HG03066 (cell line): ENCODE data around the gene LZTS2.

Source experiments
- ATAC-seq: cut with Tn5 transposase; IDR thresholded peaks from one replicate; pipeline ENCODE4 v1.9.1; 2021; ENCODE audit warnings: low read depth; ENCODE audit not compliant: unreplicated experiment

The LZTS2 gene

GRCh38 chr10:100997360-100998182 lies 2.0 kb upstream of the LZTS2 start:
- no peak for ATAC-seq

GRCh38 chr10:100998183-100998990 lies 1.2 kb upstream of the LZTS2 start:
- peak; percentile 21 for ATAC-seq

DNA sequence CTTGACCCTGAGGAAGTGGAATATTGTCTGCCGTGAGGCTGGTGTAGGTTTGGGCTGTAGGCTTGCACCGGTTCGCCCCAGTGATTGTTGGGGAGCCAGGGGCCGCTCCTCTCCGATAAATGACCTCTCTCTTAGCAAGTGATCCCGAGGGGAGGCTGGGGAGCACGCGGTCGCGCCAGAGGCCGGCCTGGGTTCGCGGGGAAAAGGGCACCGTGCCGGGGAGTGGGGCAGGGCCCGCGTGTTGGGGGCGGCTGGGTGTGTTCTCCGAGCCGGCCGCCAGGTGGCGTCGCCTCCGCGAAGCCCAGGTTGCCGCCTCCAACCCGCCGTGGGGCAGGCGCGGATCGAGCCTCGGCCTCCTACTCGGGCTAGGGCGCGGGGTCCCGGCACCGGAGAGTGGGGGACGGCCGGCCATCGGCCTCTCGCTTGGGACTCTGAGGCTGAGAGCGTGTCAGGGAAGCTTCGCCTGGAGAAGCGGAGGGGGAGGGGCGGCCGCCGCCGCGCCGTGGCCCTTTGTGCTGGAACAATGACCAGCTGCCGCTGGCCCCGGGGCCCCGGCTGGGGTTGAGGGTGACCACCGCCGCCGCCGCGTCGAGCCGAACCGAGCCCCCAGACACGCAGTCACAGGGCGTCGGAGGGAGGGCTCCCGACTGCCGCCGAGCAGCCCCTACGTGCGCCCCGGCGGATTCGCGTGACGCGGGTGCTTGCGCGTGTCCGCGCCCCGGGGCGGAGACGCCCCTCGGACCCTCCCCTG lies 442 bp upstream of the LZTS2 start:
- peak; percentile 45 for ATAC-seq

GRCh38 chr10:101000127-101000914 lies 713 bp downstream of the LZTS2 start:
- no peak for ATAC-seq

GRCh38 chr10:101000915-101001658 lies 1.5 kb downstream of the LZTS2 start:
- ATAC-seq, result no peak

DNA sequence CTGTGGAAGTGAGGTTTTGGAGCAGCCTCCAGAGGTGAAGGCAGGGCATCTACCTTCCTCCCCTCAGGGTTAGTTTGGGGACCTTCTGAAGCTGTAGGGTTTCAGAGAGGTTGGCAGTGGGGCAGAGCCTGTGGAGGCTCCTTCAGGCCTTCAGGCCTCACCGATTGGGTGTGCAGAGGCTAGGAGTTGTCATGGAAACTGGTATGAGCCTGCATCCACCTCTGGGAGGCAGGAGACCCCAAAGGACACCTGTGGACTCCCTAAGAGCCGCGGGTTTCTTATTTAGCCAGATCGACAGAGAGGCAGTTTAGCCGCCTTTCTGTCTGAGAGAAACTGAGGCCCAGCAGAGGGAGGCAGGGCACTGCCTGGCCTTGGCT lies 2.0 kb downstream of the LZTS2 start:
- no peak for ATAC-seq

DNA sequence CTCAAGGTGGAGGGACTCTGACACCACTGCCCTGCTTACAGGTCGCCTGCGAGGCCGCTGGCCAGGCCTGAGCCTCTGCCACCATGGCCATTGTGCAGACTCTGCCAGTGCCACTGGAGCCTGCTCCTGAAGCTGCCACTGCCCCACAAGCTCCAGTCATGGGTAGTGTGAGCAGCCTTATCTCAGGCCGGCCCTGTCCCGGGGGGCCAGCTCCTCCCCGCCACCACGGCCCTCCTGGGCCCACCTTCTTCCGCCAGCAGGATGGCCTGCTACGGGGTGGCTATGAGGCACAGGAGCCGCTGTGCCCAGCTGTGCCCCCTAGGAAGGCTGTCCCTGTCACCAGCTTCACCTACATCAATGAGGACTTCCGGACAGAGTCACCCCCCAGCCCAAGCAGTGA lies 2.8 kb downstream of the LZTS2 start:
- ATAC-seq, result no peak

- ATAC-seq, result no peak
Measured at GRCh38 chr10:101003639-101004206, 4.1 kb downstream of the LZTS2 start.

GRCh38 chr10:101005361-101005760 lies 5.8 kb downstream of the LZTS2 start:
- ATAC-seq, result no peak

GRCh38 chr10:101005869-101006567 lies 6.4 kb downstream of the LZTS2 start:
- no peak for ATAC-seq

DNA sequence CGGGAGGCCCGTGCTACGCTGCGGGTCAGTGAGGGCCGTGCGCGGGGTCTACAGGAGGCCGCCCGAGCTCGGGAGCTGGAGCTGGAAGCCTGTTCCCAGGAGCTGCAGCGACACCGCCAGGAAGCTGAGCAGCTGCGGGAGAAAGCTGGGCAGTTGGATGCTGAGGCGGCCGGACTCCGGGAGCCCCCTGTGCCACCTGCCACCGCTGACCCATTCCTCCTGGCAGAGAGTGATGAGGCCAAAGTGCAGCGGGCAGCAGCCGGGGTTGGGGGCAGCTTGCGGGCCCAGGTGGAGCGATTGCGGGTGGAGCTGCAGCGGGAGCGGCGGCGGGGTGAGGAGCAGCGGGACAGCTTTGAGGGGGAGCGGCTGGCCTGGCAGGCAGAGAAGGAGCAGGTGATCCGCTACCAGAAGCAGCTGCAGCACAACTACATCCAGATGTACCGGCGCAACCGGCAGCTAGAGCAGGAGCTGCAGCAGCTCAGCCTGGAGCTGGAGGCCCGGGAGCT lies 7.0 kb downstream of the LZTS2 start:
- ATAC-seq, result no peak

DNA sequence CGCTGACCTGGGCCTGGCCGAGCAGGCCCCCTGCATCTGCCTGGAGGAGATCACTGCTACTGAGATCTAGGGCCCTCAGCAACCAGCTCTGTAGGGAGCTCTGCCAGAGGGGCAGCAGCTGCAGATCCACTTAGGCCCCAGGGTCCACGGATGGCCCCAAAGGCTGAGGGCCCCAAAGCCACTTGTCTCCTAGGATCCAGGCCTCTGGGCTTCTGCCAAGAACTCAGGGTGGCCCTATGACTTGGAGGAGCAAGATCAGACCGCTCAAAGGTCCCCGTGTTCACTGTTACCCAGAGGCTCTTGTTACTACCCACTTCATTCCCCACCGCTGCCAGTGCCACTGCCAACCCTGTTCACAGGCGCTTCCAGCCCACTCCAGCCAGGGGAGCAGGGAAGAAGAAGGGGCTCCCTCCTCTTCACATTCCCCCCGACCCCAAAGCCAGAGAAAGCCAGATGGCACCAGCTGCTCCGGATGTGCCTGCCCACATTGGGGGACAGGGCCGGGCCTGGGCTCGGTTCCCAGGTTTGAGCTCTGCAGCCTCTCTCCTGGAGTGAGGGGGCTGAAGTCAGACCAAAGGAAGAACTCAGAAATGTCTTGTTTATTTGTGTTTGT lies 7.6 kb downstream of the LZTS2 start:
- no peak for ATAC-seq

DNA sequence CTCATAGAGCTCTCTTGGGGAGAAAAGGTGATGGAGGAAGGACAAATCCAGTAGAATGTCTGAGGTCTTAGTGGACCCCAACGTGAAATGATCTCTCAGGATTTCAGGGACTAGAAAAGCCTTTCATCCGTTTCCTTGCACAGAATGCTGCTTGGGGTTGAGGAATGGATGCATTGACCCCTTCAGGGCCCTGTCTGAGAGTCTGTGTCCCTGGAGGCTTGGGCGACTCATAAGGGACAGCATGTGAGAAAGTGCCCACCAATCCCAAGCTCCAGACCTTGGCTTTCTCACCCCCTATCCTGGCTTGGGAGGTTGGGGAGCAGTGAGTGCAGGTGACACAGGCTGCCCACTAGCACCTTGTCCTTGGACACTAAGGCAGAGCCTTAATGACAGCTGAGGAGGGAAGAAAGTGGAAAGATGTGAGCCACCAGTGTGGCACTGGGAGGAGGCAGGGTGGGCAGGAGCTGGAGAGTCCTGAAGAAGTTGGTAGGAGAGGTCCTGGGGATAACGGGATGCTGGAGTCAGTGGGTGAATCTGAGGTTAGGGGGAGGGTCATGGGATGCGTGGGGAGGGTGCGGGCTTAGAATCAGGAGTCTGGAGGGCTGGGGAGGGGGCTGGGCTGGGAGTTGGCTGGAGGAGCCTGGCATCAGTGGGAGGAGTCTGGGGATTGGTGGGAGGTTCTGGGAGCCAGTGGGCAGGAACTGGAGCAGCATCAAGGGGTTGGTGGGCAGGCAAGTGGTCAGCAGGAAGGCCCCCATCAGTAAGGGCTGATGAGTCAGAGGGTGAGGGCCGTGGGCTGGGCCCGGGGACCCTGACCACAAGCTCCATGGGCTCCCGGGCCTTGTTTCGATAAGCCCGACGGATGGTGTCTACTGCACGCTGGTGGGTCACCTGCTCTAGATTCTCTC lies 8.6 kb downstream of the LZTS2 start:
- no peak for ATAC-seq

- no peak for ATAC-seq
Measured at GRCh38 chr10:101008823-101009423, 9.3 kb downstream of the LZTS2 start.

DNA sequence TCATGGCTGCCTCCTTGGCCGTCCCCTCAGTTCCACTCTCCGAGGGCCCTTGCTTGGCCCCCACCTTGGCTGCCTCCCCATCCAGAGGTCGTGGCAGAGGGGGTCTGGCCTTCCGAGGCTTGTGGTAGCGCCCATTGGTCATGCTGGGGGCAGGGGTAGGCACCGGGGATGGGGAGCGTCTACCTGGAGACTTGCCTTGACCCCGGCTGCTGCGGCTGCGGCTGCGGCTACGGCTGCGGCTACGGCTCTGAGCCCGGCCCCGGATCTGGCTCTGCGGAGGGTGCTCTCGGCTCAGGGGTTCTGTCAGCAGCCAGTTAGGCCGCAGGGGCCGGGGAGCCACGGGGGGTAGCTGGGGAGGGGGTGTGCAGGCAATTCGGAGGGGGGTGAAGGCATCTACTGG lies 10.7 kb downstream of the LZTS2 start:
- ATAC-seq, result no peak

GRCh38 chr10:101011517-101012423 lies 12.2 kb downstream of the LZTS2 start:
- no peak for ATAC-seq
